ENCODE measurements around the gene PRR22.
A peak's percentile ranks its signal among the peaks of the same experiment; 100 is the strongest.

PRR22 gene

DNA sequence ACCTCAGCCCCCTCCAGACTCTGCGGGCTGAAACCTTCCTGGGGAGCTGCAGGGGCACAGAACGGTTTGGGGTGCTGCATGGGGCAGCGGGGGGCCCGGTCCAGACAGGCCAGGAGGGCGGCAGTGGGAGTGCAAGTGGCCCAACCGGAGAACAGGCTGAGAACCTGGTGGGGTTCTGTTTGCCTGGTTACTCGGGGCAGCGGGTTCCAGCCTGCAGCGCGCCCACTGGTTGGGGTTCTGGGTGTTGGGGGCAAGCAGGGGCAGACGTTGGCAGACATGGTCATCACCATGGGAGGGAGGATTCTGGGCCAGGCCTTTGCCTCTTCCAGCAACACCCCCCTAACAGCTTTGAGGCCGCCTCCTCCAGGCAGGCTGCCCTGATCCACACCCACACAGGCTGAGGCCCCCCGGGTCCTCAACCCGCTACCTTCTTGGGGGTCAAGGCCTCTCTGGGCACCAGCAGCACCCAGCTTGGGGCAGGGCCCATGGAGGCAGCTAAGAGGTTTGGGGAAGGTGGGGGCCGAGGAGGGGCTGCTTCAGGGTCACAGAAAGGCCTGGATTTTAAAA lies at the start of gene PRR22:
TSS of gene PRR22 (minus strand) at position 166 of the 567 bp plus-strand sequence. CDS start at position 80, 86 bp downstream.
- no peak for DNase-seq (ENCODE audit: low read depth in 2 of 2)

DNA sequence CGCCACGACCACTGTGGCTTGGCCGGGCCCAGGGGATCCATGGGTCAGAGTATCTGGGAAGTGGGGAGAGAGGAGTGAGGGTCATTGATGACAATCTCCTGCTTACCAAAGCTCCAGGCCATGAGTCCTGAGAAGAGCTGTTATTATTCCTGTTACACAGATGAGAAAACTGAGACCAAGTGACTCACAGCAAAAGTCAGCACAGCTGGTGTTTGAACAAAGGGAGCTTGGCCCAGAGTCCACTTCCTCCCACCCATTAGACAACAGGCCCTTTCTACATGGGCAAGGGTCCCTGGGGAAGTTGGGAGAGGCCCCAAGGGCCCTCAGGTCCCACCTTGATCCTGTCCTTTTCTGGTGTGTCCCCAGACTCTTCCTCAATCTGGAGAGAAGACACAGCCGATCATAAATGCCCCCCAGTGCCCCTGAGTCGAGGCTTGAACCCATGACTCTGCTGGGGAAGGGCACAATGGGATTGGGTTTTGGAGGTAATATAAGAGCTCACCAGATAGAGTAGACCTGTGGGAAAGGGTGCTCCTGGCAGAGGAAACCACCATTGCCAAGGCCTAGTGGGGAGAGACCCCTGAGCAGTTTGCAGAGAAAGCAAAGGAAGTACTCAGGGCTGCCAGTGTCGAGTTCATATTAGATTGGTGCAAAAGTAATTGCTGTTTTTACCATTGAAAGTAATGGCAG lies 48.1 kb upstream of the PRR22 start:
- no peak for DNase-seq (ENCODE audit: low read depth in 2 of 2)

DNA sequence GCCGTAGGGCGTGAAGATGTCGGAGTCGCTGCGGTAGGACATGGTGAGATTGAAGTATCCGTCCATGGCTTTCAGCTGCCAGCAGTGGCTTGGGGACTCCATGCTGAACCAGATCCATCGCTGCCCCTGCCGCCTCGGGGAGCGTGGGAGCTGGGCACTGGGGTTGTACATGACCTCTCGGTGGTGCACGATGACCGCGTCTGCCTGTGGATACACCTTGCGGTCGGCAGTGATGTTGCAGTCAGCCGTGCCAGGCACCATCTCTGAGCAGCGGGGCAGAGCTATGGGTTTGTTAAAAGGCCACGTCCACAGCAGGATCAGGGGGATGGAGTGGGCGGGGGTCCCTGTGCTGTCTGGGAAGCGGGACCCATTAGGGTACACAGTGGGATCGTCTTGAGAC lies 47.5 kb upstream of the PRR22 start:
- DNase-seq (ENCODE audit: low read depth in 2 of 2), result no peak

DNA sequence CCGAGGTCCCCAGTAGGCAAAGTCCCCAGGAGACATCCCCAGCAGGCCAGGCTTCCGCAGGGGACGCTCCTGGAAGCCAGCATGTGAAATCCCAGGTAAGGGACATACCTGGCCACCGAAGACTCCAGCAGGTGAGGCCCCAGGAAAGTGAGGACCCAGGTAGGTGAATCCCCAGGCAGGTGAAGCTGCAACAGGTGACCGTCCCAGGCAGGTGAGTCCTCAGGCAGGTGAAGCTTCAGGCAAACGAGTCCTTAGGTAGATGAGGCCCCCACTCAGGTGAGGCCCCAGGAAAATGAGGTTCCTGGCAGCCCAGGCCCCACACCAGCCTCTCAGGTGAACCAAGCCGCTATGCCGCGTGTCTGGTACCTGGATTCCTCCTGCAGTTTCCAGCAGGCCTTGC lies 46.6 kb upstream of the PRR22 start:
- no peak for DNase-seq (ENCODE audit: low read depth in 2 of 2)

DNA sequence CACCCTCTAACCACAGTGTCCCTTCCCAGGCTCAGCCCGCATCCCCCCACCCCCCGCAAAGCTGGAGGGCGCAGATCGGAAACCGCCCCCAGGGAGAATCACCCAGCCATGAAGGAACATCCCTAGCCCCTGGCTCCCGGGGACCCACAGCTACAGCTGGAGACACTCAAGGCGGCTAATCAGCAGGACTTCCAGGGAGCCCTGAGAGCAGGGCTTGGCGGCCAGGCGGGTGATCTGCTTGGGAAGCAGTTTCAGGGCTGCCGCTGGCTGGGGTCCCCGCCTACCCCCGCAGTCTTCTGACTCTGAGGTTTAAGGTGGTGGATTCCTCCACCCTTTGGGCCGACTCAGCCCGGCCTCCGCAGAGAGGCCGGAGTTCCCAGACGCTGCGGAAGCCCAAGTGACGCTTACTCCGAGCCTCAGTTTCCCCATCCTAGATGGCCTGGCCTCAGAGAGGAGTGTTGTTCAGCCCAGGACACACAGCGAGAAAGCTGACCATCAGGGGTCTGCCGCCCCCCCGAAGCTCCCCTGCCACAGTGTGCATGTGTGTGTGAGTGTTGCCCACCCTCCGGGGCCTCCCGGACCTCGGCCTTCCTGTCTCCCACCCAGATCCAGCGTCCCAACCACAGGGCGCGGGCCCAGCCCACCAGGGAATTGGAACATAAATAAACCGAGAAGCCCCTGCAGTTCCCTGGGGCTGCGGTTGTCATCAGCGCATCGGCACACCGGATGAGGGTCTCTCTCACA lies 45.2 kb upstream of the PRR22 start:
- DNase-seq (ENCODE audit: low read depth in 2 of 2), result no peak

DNA sequence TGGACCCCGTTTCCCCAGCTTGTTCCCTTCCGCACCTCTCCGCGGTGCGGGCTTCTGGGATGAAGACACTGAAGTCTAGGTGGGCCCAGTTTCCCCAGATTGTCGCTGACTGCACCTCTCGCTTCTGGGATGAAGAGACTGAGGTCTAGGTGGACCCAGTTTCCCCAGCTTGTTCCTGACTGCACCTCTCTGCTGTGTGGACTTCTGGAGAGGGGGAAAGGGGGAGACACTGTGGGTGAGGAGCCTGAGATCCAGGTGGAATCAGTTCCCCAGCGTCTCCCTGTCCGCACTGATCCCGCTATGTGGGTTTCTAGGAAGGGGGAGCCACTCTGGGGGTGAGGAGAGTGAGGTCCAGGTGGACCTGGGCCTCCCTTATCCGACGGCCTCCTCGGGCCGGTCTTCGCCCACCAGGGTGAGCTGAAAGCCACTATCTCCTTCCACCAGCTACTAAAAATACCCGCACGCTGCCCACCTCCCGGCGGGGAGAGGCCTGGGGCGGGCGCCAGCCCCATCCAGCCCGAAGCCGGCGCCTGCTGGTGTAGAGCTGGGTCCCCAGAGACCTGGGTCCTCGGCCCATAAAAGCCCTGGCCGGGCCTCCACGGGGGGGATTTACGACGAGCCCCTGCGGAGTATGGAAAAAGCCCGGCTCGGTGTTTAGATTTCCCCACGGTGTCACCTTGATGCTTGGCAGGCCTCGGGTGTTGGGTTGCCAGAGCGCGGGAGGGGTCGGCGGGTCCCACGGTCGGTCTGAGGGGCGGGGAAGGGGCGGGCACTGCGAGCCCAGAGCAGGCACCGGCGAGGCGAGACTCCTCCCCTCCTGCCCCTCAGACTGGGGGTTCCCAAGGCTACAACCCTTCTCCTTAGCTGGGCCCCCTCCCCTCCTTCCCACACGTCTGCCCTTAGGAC lies 44.4 kb upstream of the PRR22 start:
- no peak for DNase-seq (ENCODE audit: low read depth in 2 of 2)

DNA sequence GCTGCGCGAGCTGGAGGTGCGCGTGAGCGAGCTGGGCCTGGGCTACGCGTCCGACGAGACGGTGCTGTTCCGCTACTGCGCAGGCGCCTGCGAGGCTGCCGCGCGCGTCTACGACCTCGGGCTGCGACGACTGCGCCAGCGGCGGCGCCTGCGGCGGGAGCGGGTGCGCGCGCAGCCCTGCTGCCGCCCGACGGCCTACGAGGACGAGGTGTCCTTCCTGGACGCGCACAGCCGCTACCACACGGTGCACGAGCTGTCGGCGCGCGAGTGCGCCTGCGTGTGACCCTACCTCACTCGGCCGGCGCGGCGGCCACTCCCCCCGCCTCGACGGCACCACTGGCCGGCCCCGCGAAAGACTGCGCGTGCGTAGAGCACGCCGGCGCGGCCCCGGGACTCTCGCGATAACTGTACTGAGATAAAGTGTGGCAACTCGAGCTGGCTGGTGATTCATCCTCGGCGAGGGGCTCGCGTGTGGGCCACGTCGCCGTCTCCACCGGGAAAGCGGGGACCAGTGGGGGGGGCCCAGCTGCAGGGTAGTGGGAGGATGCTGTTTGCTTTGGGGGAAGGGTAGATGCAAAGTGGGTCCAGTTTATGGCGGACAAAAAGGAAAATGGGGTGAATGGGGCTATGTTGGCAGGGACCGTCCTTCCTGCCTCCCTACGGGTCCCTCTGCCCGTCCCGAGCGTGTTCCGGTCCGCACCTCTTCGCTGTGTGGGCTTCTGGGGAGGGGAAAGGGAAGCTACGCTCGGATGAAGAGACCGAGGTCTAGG lies 43.5 kb upstream of the PRR22 start:
- peak; percentile 84 to 92 for DNase-seq (ENCODE audit: low read depth in 2 of 2)

DNA sequence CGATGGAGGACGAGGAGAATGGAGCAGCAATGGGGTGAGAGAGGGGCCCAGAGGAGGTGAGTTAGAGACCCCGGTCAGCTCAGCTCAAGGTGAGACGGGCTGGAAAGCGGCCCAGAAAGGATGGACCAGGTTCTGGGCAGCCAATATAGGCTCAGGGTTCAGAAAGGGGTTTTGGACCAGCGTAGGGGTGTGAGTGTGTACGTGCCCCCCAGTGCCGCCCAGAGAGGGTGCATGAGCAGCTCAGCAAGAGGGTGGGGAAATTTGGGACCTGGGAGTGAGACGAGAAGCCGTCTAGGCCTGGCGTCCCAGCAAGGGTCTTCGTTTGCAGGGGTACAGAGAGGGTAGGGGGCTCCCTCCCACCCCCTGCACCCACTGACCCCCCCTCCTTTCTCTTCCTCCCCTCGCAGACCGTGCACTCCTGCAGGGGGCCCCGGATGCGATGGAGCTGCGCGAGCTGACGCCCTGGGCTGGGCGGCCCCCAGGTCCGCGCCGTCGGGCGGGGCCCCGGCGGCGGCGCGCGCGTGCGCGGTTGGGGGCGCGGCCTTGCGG lies 42.9 kb upstream of the PRR22 start:
- no peak for DNase-seq (ENCODE audit: low read depth in 2 of 2)

DNA sequence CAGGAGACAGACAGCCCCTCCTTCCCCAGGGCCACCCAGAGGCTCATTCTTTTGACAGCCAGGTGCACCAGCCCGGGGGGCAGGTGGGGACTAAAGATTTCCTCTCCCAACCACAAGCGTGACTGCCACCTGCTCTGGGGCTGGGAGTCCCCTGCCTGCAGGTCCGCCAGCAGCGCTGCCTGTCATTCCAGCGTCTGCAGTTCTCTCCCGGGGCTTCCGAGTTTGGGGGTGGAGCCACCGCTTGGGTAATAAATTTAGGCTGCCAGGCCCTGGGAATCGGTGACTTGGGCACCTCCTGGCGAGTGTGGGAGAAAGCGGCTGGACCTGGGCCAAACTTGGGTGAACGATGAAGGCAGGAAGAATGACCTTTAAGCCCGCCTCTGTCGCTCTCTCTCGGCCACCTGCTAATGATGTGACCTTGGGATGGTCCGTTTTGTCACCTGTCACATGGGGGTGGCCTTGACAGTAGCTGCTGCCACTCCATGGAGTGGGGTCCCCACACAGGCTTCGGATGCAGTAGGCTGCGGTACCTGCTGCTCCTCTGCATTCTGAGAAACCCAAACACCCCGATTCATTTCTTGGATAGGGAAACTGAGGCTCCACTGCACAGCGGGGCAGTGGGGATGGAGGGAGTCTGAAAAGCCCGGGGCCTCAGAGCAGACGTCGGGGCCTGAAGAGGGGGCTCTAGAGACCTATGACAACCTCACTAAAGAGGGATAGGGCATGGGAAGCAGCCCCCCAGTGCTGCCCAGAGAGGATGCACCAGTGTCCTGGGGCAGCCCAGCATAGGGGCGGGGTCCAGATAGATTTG lies 42.2 kb upstream of the PRR22 start:
- DNase-seq (ENCODE audit: low read depth in 2 of 2), result no peak

DNA sequence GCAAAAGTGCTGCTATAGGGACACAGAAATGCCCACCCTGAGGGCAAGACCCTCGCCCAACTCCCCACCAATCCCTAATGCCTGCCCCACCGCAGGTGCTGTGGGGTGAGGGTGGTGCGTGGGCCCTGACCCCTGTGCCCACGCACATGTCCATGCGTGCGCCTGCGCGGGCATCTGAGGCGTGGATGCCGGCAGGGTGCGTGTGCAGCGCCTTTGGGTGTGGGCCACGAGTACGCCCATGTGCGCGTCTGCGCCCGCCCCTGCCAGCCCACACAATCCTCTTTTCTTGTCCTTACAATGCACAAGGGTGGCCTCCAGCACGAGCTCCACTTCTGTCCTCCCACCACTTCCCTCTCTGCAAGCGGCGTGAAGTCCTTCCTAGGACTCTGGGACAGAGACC lies 40.6 kb upstream of the PRR22 start:
- DNase-seq (ENCODE audit: low read depth in 2 of 2), result no peak

DNA sequence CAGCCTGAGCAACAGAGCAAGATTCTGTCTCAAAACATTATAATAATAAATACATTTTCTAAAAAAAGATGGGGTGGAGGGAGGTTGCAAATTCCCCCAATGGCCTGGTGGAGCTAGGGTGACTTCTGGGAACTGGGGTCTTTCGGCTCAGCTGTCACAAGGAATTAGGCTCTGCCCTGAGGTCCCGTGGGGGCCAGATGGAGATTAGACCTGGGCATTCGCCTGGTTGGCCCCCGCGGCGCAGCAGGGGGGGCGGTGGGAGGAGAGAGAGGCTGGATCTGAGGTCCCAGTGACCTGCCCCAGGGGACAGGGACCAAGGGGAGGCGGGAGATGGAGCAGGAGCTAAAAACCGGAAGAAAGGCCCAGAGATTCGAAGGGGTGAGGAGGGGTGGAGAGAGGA lies 40.2 kb upstream of the PRR22 start:
- DNase-seq (ENCODE audit: low read depth in 2 of 2), result no peak

DNA sequence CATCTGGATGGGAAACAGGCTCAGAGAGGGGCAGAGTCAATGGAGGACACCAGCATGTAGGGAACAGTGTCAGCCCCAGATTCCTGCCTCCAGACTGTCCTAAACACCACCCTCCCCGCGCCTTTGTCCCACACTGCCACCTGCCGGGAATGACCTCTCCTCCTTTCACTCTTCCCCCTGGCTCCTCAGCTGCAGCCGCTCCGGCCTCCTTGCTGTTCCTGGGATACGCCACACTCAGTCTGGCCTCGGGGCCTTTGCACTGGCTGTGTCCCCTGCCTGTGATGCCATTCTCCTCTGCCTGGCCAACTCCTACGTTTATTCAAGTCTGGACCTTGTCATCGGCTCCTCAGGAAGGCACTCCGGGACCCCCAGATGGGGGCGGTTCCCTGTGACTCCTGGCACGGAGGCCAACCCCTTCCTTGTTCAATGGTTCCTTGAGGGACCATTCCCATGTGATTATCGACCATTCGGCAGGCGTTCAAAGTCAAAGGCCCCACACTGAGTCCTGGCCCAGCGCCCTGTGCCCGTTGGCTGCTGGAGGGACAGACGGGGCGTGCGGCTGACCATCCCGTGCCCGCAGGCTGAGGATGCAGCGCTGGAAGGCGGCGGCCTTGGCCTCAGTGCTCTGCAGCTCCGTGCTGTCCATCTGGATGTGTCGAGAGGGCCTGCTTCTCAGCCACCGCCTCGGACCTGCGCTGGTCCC lies 39.2 kb upstream of the PRR22 start:
- no peak for DNase-seq (ENCODE audit: low read depth in 2 of 2)

DNA sequence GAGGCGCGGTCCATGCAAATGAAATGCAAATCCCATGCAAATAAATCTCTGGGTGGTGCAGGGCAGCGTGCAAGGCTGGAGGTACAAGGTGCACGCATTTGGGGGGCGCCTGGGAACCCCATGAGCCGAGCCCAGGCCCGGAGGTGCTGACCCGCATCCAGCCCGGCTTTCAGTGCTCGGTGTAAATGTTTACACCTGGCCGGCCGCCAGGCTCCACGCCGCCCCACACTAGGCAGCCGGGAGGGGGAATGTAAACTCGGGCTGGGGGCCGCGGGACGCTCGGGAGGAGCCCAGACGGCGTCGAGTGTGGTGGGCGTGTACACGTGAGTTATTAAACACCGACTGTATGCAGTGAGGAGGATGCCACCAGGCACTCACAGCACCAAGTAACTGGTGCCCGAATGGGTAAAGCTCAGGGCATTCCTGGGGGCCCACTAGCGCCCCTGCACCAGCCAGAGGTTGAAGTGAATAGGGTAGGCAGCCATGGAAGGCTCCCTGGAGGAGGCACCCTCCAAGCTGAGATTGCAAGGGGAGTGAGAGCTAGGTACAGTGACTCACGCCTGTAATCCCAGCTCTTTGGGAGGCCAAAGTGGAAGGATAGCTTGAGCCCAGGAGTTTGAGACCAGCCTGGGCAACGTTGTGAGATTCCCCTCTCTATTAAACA lies 37.8 kb upstream of the PRR22 start:
- no peak for DNase-seq (ENCODE audit: low read depth in 2 of 2)

DNA sequence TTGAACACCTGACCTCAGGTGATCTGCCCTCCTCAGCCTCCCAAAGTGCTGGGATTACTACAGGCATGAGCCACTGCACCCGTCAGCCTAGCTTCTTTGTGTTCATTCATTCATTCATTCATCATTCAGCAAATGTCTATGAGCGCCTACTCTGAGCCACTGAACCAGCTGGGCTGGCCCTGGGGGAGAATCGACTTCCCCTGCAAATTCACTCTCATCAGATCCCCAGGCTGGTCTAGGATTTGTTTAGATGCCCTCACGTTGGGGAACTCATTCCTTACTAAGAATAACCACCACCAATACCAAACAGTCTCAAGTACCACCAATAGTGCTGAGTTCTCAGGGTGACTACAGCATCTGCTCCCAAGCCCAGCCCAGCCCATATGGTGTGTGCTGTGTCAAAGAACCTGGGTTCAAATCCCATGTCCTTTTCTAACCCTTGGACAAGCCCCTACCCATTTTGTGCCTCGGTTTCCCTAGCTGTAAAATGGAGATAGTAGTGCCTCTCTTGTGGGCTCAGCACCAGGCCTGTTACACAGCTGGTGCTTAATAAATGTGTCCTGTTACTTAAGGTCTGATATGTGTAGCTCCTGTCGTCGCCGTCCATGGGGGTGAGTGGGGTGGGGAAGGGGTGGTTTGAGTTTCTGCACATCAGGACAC lies 37.1 kb upstream of the PRR22 start:
- no peak for DNase-seq (ENCODE audit: low read depth in 2 of 2)

DNA sequence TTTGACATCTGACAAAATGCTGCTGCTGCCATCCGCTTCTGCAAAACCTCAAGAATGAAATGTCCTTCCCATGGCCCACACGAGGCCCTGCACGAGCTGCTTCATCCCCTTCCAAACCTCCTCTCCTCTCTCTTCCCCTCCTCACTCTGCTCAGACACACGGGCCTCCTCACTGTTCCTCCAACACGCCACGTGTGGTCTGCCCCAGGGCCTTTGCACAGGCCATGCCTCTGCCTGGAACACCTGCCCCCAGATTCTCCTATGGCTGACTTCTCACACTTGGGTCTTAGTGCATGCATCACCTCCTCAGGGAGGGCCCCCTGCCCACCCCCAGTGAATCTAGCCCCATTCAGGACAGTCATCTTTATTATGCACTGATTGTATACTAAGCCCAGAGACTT lies 36.2 kb upstream of the PRR22 start:
- no peak for DNase-seq (ENCODE audit: low read depth in 2 of 2)

DNA sequence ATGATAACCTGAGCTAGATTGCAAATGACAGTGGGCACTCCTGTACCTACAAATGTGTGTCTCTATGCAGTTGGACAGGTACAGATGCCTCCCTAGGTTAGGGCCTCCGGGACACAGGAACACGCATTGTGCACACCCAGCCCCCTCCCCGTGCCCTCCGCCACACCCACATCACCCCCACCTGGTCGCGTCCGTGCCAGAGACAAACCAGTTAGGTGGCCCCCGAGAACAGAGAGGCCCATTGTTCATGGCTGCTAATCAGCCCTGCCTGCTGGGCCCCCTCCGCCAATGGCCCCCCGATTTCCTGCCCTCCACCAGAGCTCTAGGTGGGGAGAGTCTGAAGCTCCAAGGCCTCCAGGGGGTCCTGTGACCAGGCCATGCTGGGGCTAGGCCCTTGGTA lies 34.0 kb upstream of the PRR22 start:
- DNase-seq (ENCODE audit: low read depth in 2 of 2), result no peak

DNA sequence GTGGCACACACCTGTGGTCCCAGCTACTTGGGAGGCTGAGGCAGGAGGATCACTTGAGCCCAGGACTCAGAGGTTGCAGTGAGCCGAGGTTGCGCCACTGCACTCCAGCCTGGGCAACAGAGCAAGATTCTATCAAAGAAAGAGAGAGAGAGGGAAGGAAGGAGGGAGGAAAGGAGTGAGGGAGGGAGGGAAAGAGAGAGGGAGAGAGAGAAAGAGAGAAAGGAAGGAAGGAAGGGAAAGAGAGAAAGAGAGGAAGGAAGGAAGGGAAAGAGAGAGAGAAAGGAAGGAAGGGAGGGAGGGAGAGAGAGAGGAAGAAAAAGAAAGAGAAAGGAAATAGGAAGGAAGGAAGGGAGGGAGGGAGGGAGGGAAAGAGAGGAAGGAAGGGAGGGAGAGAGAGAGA lies 32.7 kb upstream of the PRR22 start:
- no peak for DNase-seq (ENCODE audit: low read depth in 2 of 2)

DNA sequence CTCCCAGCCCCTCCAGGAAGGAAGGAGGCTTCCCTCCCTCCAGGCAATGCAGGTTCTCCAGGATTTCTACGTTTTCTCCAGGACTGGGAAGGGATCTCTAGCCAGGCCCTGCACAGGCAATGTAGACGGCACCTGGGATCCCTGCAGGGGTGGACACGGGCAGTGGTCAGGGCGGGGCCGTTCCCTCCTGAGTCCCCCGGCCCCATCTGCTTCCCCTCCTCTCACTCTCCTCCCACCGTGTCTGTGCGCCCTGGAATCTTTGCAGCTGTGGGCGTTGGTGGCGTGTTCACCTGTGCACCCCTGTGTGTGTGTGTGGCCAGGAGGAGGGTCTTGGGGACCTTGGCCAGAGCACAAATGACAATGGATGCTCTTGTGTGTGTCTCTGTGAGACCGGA lies 30.3 kb upstream of the PRR22 start:
- no peak for DNase-seq (ENCODE audit: low read depth in 2 of 2)
